Fibroblast of peridontal ligament (primary cell): ENCODE measurements around the gene HHLA2.
"Not testable (repeated sequence)": the region's sequence is repeated elsewhere in the genome, so short reads cannot be mapped to it uniquely, and the experiment has no call there.

Experiments used
- DNase-seq: peaks from one replicate; pipeline ENCODE4 v3.0.0-alpha.2; 2010; ENCODE audit errors: extremely low read depth

The HHLA2 gene

GRCh38 chr3:108296239-108296638 is at the start of gene HHLA2:
HHLA2 (plus strand) TSS chr3:108296548; CDS start chr3:108351814, 55,266 bp downstream.
- DNase-seq = no peak

GRCh38 chr3:108250626-108251025 is 45.7 kb upstream of the HHLA2 start:
- no peak for DNase-seq

DNA sequence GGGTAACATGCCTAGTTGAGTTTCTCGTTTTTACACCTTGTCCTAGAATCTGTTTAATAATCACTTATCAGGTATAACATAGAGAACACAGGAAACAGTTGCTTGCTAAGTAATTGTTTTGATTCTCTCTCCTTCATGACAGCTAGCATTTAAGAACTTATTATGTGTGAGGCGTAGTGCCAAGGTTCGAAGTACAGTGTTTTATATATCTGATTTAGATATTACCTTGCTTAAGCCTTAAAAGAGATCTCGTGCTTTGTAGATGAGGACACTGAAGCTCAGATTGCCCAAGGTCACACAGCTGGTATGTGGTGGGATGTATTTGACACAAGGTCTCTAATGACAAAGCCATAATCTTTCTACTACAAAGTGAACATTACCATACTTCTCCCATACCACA is 45.1 kb upstream of the HHLA2 start:
- no peak for DNase-seq

DNA sequence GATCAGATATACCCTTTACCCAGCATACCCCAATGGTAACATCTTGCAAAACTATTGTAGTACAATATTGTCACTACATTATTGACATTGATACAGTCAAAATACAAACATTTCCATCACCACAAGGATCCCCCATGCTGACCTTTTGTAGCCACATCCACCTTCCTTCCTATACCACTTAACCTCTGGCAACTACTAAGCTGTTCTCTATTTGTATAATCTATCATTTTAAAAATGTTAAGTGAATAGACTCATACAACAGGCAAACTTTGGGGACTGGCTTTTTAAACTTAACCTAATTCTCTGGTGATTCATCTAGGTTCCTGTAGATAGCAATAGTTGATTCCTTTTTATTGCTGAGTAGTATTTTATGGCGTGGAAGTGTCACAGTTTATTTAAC is 44.5 kb upstream of the HHLA2 start:
- no peak for DNase-seq

- no peak for DNase-seq
Observed at GRCh38 chr3:108255131-108255530, 41.2 kb upstream of the HHLA2 start.

GRCh38 chr3:108264534-108265298 is 31.6 kb upstream of the HHLA2 start:
- DNase-seq = not testable (repeated sequence)

DNA sequence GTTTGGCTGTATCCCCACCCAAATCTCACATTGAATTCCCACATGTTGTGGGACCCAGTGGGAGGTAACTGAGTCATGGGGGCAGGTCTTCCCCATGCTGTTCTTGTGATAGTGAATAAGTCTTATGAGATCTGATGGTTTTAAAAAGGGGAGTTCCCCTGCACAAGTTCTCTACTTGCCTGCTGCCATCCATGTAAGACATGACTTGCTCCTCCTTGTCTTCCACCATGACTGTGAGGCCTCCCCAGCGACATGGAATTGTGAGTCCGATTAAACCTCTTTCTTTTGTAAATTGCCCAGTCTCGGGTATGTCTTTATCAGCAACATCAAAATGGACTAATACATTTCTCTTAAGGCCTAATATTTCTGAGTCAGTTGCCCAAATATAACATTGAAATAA is 28.1 kb upstream of the HHLA2 start:
- not testable (repeated sequence) for DNase-seq

- DNase-seq = peak; percentile 66
Observed at GRCh38 chr3:108271626-108272025, 24.7 kb upstream of the HHLA2 start.

DNA sequence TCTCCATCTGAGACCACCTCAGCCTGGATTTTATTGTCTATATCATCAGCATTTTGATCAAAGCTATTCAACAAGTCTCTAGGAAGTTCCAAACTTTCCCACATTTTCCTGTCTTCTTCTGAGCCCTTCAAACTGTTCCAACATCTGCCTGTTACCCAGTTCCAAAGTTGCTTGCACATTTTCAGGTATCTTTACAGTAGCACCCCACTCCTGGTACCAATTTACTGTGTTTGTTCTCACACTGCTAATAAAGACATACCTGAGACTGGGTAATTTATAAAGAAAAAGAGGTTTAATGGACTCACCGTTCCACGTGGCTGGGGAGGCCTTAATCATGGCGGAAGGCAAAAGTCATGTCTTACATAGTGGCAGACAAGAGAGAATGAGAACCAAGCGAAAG is 17.3 kb upstream of the HHLA2 start:
- DNase-seq = not testable (repeated sequence)

DNA sequence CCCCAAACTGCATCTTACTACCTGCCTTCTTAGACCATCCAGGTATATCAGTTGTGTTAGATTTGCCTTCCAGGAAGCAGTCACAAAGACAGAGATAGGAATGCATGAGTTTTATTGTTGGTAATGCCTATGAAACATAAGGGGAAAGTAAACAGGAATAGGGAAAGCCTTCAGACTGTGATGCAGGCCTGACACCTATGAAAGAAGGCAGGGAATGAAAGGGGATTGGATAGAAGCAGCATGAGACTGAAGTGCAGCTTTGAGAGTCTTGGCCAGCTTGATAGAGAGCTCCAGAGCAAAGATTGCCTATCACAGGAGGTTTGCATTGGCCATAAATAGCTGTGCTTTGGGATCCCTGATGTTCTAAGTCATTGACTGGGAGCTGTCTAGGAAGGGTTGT is 15.9 kb upstream of the HHLA2 start:
- no peak for DNase-seq

GRCh38 chr3:108281670-108282069 is 14.7 kb upstream of the HHLA2 start:
- DNase-seq = no peak

GRCh38 chr3:108283006-108283405 is 13.3 kb upstream of the HHLA2 start:
- no peak for DNase-seq

- DNase-seq = no peak
Observed at GRCh38 chr3:108283989-108284388, 12.4 kb upstream of the HHLA2 start.

GRCh38 chr3:108285176-108285575 is 11.2 kb upstream of the HHLA2 start:
- DNase-seq = no peak

- DNase-seq = peak; percentile 56
Observed at GRCh38 chr3:108287146-108287545, 9.2 kb upstream of the HHLA2 start.

DNA sequence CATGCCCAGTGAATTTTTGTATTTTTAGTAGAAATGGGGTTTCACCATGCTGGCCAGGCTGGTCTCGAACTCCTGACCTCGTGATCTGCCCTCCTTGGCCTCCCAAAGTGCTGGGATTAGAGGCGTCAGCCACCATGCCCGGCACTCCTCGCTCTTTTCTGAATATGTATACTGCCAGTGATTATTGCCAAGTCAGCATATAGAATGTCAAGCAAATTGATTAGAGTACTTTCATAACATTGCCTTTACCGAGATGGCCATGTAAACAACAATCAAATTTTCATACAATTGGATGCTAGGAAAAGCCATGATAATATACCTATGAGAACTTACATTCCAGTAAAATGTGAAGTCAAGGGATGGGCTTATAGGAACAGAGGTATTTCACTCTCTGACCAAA is 8.2 kb upstream of the HHLA2 start:
- DNase-seq = not testable (repeated sequence)

GRCh38 chr3:108289159-108289558 is 7.2 kb upstream of the HHLA2 start:
- DNase-seq = no peak

DNA sequence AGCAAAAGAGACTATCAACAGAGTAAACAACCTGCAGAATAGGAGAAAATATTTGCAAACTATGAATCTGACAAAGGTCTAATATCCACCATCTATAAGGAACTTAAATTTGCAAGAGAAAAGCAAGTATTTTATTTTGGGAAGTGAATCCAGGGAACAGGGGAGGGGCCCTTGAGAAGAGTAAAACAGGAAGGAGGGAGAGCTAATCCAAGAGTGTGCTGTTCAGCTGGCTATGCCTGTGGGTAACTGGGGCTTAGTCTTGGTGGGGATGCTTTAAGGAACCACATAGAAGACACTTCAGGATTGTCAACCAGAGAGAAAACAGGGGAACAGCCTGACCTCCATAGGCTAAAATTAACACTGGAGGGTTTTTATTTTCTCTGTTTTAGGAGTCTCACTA is 3.9 kb upstream of the HHLA2 start:
- no peak for DNase-seq

DNA sequence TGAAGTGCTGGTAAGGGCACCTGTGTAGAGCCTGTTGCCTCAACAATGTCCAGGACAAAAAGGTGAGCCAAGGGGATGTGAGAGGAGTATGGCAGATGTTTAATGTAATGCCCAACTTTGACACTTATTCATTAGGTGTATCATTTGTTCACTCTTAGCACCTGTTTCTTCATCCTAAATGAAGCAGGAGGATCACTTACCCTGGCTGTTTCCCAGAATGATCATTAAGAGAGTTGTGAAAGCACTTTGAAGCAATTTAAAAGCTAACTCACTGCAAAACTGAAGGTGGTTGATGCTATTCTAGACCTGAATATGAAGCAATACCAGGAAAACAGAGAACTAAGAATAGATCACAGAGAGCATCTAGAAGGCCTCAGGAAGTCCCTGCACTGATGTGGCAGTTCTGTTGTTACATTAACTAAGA is 3.4 kb upstream of the HHLA2 start:
- no peak for DNase-seq

GRCh38 chr3:108293858-108294257 is 2.5 kb upstream of the HHLA2 start:
- DNase-seq = no peak

- DNase-seq = no peak
Observed at GRCh38 chr3:108295421-108296175, 750 bp upstream of the HHLA2 start.

GRCh38 chr3:108297647-108298046 is 1.3 kb downstream of the HHLA2 start:
- no peak for DNase-seq

GRCh38 chr3:108298056-108298455 is 1.7 kb downstream of the HHLA2 start:
- DNase-seq = no peak
